CD4-positive, alpha-beta T cell treated with Interferon gamma for 1 hour (primary cell): ENCODE data around the gene LRP2BP.
"Not testable (repeated sequence)": the region's sequence is repeated elsewhere in the genome, so short reads cannot be mapped to it uniquely, and the experiment has no call there.

Experiments used
- DNase-seq: peaks from one replicate; pipeline ENCODE4 v3.0.0-alpha.2; 2020

LRP2BP gene

GRCh38 chr4:185322803-185323202, 72.9 kb downstream of the LRP2BP start:
- no peak for DNase-seq

- DNase-seq = no peak
Observed at GRCh38 chr4:185318679-185319078, 77.0 kb downstream of the LRP2BP start.

GRCh38 chr4:185317880-185318279, 77.8 kb downstream of the LRP2BP start:
- no peak for DNase-seq

- not testable (repeated sequence) for DNase-seq
Observed at GRCh38 chr4:185317462-185317861, 78.3 kb downstream of the LRP2BP start.
